HepG2 (cell line): ENCODE results near the gene CYBRD1. TPM values are rescaled to one million over a fixed set of nuclear protein-coding genes. Genes with fewer than 3 reads are reported as not detected.

Source experiments
- ATAC-seq: fragments of 200-7000 bp; cut with Tn5 transposase; 3 replicates; pipeline ENCODE4 v1.9.1; 2020; ENCODE audit warnings: mild to moderate bottlenecking, moderate library complexity
- BruUV-seq: library from RNA; stranded (reverse); fragments of 400-500 nt; replicated peaks from 2 replicates; lab custom pipeline; 2021; lab: Mats Ljungman, UMichigan
- CTCF ChIA-PET: fragments of 300-600 bp; formaldehyde crosslinking; extraction: SDS; loops from one replicate; lab custom pipeline; 2021; ENCODE audit warnings: low total read pairs, inconsistent platforms, low intra/inter-chr PET ratio; lab: Yijun Ruan, JAX
- POLR2A ChIA-PET: fragments of 350-600 bp; sonication (Branson Sonifier 250); formaldehyde crosslinking; loops from one replicate; lab custom pipeline; 2020; ENCODE audit warnings: antibody characterized with exemption, inconsistent platforms; lab: Yijun Ruan, JAX
- DNase-seq: peaks from one replicate; pipeline ENCODE4 v3.0.0-alpha.2; 2015; ENCODE audit warnings: low spot score
- FAIRE-seq: peaks from 3 replicates; lab custom pipeline; 2011; peaks lifted over from hg19 to GRCh38; lab: Jason Lieb, UNC
- H2AFZ ChIP-seq: one replicate; pipeline ENCODE4 v1.6.1; 2011; ENCODE audit warnings: low read length, inconsistent platforms
- H3K27ac ChIP-seq: fragments of 300-600 bp; 3 replicates; pipeline ENCODE4 v1.8.0; 2011; ENCODE audit warnings: mixed run types, mild to moderate bottlenecking, mixed read lengths, low read length, inconsistent platforms; ENCODE audit not compliant: insufficient read depth; ENCODE audit errors: extremely low read length
- H3K27me3 ChIP-seq, 2 experiments: fragments of 200-600 bp in 1 of 2; 2 replicates in 1 of 2; 3 replicates in 1 of 2; pipeline versions ENCODE4 v1.6.0 to v1.8.0; 2011; ENCODE audit warnings: low read length in 2 of 2, mild to moderate bottlenecking in 2 of 2, moderate library complexity in 2 of 2, inconsistent platforms in 1 of 2; ENCODE audit not compliant: insufficient read depth in 2 of 2, control insufficient read depth in 1 of 2
- H3K36me3 ChIP-seq, 2 experiments: fragments of 200-600 bp in 1 of 2; replicated peaks in 1 of 2; 2 replicates in 1 of 2; 3 replicates in 1 of 2; pipeline versions ENCODE4 v1.5.1 to v1.8.0; 2011; ENCODE audit warnings: low read length in 2 of 2, inconsistent platforms in 1 of 2; ENCODE audit not compliant: insufficient read depth in 2 of 2, control insufficient read depth in 1 of 2
- H3K4me1 ChIP-seq: 2 replicates; pipeline ENCODE4 v1.5.1; 2012; ENCODE audit warnings: low read length, inconsistent platforms; ENCODE audit not compliant: insufficient read depth
- H3K4me2 ChIP-seq: 2 replicates; pipeline ENCODE4 v1.6.0; 2011; ENCODE audit warnings: low read depth, low read length, inconsistent platforms
- H3K4me3 ChIP-seq, 3 experiments: fragments of 200-600 bp in 1 of 3; sonication (generic), shearing (Covaris generic) in 1 of 3; replicated peaks in 1 of 3; 2 replicates each; pipeline ENCODE4 v1.5.1; 2011 to 2016; ENCODE audit warnings: low read length in 3 of 3, inconsistent platforms in 2 of 3, low read depth in 2 of 3, mild to moderate bottlenecking in 2 of 3, control low read depth in 1 of 3, mixed read lengths in 1 of 3; ENCODE audit not compliant: insufficient read depth in 1 of 3
- H3K79me2 ChIP-seq: one replicate; pipeline ENCODE4 v1.6.1; 2011; ENCODE audit warnings: low read length, inconsistent platforms; ENCODE audit not compliant: insufficient read depth
- H3K9ac ChIP-seq: 2 replicates; pipeline ENCODE4 v1.6.0; 2011; ENCODE audit warnings: mild to moderate bottlenecking, low read depth, low read length, inconsistent platforms; ENCODE audit not compliant: insufficient read depth
- H3K9me3 ChIP-seq: 2 replicates; pipeline ENCODE4 v1.5.1; 2012; ENCODE audit warnings: mild to moderate bottlenecking, low read length
- H4K20me1 ChIP-seq: 2 replicates; pipeline ENCODE4 v1.6.0; 2011; ENCODE audit warnings: inconsistent platforms, mild to moderate bottlenecking, low read length, moderate library complexity; ENCODE audit not compliant: insufficient read depth
- ARHGAP35 ChIP-seq: sonication (generic); formaldehyde crosslinking; IDR thresholded peaks from 2 replicates; pipeline ENCODE4 v1.9.0; 2022; ENCODE audit warnings: mild to moderate bottlenecking, inconsistent platforms, moderate library complexity, missing genetic modification reagents, borderline replicate concordance
- EHMT2 ChIP-seq: fragments of 200-600 bp; sonication (generic); IDR thresholded peaks from 2 replicates; pipeline ENCODE4 v1.7.0; 2017; ENCODE audit warnings: antibody characterized with exemption, low read depth, low read length, borderline replicate concordance
- HNRNPLL ChIP-seq: fragments of 200-400 bp; formaldehyde crosslinking; IDR thresholded peaks from 2 replicates; pipeline ENCODE4 v1.6.1; 2017; ENCODE audit warnings: mild to moderate bottlenecking, low read depth, low read length; ENCODE audit not compliant: poor library complexity, severe bottlenecking
- HOXD1 ChIP-seq: sonication (generic); formaldehyde crosslinking; IDR thresholded peaks from 2 replicates; pipeline ENCODE4 v1.5.0; 2020; ENCODE audit warnings: missing genetic modification reagents
- KLF6 ChIP-seq: IDR thresholded peaks from 2 replicates; pipeline ENCODE4 v1.8.0; 2016; ENCODE audit warnings: missing biosample characterization, missing genetic modification reagents
- SAP130 ChIP-seq: IDR thresholded peaks from 2 replicates; pipeline ENCODE4 v1.6.1; 2016; ENCODE audit warnings: low read depth
- ZBTB42 ChIP-seq: sonication (generic); formaldehyde crosslinking; IDR thresholded peaks from 2 replicates; pipeline ENCODE4 v1.5.0; 2020; ENCODE audit warnings: mild to moderate bottlenecking, missing genetic modification reagents
- ZBTB7A ChIP-seq: sonication (generic); formaldehyde crosslinking; IDR thresholded peaks from 2 replicates; pipeline ENCODE4 v1.8.0; 2022; ENCODE audit warnings: mild to moderate bottlenecking, missing genetic modification reagents
- ZKSCAN5 ChIP-seq: sonication (generic); formaldehyde crosslinking; IDR thresholded peaks from 2 replicates; pipeline ENCODE4 v1.5.1; 2020; ENCODE audit warnings: mild to moderate bottlenecking, missing genetic modification reagents
- ZNF282 ChIP-seq: fragments of 450-650 bp; IDR thresholded peaks from 2 replicates; pipeline ENCODE4 v1.6.1; 2018; ENCODE audit not compliant: partially characterized antibody
- WGBS: methylation state at CpG from one replicate; pipeline ENCODE4 v1.1.6; 2017; ENCODE audit warnings: low lambda C conversion rate; 5-methylcytosine and 5-hydroxymethylcytosine counted together
- in situ Hi-C: cut with HindIII; loops from 2 replicates; pipeline ENCODE4 v1.10.0; 2017; ENCODE audit warnings: low pct_unique_long_range_greater_than_20kb; ENCODE audit not compliant: extremely low pct_ligation_motif_present
- intact Hi-C: fragments of 100-400 bp; cut with micrococcal nuclease; formaldehyde crosslinking; loops from one replicate; pipeline ENCODE4 v1.10.0; 2022; ENCODE audit not compliant: unreplicated experiment
- polyA plus RNA-seq, 8 experiments: library from polyadenylated mRNA; depleted of rRNA in 3 of 8; stranded (reverse) in 7 of 8; unstranded in 1 of 8; fragments of >200 nt; fragmentation: Illumina TruSeq in 4 of 8; extraction: Trizol in 4 of 8; gene quantifications; 2 replicates each; pipeline versions ENCODE4 v1.2.1 to v1.2.3, GENCODE V29; 2011 to 2016; ENCODE audit warnings: low read depth in 4 of 8, missing spikeins in 1 of 8, mixed read lengths in 1 of 8; ENCODE audit not compliant: insufficient read depth in 1 of 8
- total RNA-seq, 5 experiments: library from RNA; depleted of rRNA; stranded (reverse); fragments of >200 nt; fragmentation: Illumina TruSeq; extraction: Trizol; gene quantifications; 2 replicates each; pipeline ENCODE4 v1.2.3, GENCODE V29; 2016; ENCODE audit warnings: low read depth in 1 of 5
- TF ChIP-seq, protein P1 (sequence below): sonication (generic); formaldehyde crosslinking; conservative IDR thresholded peaks from 2 replicates; pipeline ENCODE4 v1.8.0; 2022; ENCODE audit warnings: low read depth, missing genetic modification reagents
- TF ChIP-seq, protein P2 (sequence below): sonication (generic); formaldehyde crosslinking; IDR thresholded peaks from 2 replicates; pipeline ENCODE4 v1.4.0; 2020; ENCODE audit warnings: mild to moderate bottlenecking, missing genetic modification reagents, borderline replicate concordance

CYBRD1 gene
- total and polyA plus RNA-seq, 2 of the 13 experiments (the other 11 are each of a cell fraction or from before 2014, with no cell fraction given) = 0.13 to 0.42 TPM

DNA sequence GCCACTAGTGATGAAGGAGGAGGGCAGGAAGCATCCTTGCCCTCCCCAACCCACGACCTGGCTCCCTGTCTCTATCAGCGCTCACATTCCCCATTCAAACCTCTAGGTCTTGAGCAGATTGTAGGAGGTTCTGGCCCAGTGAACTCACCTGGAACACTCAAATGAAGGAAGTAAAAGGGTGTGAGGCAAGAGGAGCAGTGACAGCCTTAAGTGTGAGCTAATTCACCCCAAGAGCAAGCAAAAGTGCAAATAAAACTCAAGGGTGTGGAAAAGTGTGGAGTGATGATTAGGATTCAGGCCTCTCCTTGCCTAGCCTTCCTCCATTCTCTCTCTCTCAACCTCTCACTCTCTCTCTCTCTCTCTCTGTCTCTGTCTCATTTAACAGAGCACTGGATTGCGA is 41.0 kb downstream of the CYBRD1 start (continued):
- TF ChIP-seq EHMT2 (no peak), ZKSCAN5 (no peak)

DNA sequence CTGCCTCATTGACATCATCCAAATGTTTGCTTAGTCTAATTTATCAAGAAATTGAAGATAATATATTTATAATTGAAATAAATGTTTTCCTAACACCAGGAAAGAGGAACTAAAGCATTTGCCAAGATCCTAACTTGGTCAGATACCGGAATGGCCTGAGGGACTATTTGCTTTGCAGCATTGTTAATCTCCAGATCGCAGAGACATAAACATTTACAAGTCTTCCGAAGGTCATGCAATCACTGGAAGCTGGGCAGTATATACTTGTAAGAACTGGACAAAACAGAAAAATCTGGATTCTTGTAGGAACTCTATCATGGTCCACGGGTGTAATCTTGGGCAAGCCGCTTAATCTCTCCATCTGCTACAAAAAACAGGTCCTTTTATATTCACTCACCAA is 42.2 kb downstream of the CYBRD1 start:
- in situ Hi-C loops = no loop called here
- no peak for FAIRE-seq

More for the DNA sequence above, 42.2 kb downstream of the CYBRD1 start:
- Histone ChIP-seq H3K4me1 (peaks cover 14% of the 10 kb centered on the region; the same call in 1 of the 2 replicates), H3K9ac (no peak overlapping the region), H2AFZ (no peak overlapping the region), H3K4me3 (no peak overlapping the region), H3K9me3 (no peaks in the 10 kb centered on the region), H3K36me3 (no peaks in the 10 kb centered on the region), H3K27me3 (peaks cover 0 to 9% of the 10 kb centered on the region in 2 experiments; a peak in 1 of 5 replicates), H4K20me1 (no peaks in the 10 kb centered on the region), H3K27ac (no peak overlapping the region), H3K4me2 (no peak overlapping the region), H3K79me2 (no peaks in the 10 kb centered on the region)
- intact Hi-C loops = no loop called here
- ChIA-PET POLR2A (no interaction called here), CTCF (no interaction called here)
- no peak for ATAC-seq
- no peak for DNase-seq
- no TSS peak for BruUV-seq
- WGBS = 36% methylated on average over 5 of the region's 5 CpGs
- TF ChIP-seq, protein P1, sequence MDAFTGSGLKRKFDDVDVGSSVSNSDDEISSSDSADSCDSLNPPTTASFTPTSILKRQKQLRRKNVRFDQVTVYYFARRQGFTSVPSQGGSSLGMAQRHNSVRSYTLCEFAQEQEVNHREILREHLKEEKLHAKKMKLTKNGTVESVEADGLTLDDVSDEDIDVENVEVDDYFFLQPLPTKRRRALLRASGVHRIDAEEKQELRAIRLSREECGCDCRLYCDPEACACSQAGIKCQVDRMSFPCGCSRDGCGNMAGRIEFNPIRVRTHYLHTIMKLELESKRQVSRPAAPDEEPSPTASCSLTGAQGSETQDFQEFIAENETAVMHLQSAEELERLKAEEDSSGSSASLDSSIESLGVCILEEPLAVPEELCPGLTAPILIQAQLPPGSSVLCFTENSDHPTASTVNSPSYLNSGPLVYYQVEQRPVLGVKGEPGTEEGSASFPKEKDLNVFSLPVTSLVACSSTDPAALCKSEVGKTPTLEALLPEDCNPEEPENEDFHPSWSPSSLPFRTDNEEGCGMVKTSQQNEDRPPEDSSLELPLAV (CRISPR knock-in tag) = no peak
- TF ChIP-seq, protein P2, sequence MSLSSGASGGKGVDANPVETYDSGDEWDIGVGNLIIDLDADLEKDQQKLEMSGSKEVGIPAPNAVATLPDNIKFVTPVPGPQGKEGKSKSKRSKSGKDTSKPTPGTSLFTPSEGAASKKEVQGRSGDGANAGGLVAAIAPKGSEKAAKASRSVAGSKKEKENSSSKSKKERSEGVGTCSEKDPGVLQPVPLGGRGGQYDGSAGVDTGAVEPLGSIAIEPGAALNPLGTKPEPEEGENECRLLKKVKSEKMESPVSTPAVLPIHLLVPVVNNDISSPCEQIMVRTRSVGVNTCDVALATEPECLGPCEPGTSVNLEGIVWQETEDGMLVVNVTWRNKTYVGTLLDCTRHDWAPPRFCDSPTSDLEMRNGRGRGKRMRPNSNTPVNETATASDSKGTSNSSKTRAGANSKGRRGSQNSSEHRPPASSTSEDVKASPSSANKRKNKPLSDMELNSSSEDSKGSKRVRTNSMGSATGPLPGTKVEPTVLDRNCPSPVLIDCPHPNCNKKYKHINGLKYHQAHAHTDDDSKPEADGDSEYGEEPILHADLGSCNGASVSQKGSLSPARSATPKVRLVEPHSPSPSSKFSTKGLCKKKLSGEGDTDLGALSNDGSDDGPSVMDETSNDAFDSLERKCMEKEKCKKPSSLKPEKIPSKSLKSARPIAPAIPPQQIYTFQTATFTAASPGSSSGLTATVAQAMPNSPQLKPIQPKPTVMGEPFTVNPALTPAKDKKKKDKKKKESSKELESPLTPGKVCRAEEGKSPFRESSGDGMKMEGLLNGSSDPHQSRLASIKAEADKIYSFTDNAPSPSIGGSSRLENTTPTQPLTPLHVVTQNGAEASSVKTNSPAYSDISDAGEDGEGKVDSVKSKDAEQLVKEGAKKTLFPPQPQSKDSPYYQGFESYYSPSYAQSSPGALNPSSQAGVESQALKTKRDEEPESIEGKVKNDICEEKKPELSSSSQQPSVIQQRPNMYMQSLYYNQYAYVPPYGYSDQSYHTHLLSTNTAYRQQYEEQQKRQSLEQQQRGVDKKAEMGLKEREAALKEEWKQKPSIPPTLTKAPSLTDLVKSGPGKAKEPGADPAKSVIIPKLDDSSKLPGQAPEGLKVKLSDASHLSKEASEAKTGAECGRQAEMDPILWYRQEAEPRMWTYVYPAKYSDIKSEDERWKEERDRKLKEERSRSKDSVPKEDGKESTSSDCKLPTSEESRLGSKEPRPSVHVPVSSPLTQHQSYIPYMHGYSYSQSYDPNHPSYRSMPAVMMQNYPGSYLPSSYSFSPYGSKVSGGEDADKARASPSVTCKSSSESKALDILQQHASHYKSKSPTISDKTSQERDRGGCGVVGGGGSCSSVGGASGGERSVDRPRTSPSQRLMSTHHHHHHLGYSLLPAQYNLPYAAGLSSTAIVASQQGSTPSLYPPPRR (CRISPR knock-in tag) = no peak
- no peak for TF ChIP-seq ZBTB7A
- no peak for TF ChIP-seq SAP130 (CRISPR knock-in tag)
- no peak for TF ChIP-seq ZNF282
- TF ChIP-seq ARHGAP35 = no peak
- TF ChIP-seq ZBTB42 (CRISPR knock-in tag) = no peak
- no peak for TF ChIP-seq KLF6 (CRISPR knock-in tag)
- TF ChIP-seq HOXD1 (CRISPR knock-in tag) = no peak
- no peak for TF ChIP-seq HNRNPLL
